Sigmoid colon (tissue), 4 donors: ENCODE data around the gene GRB7.
"Not testable (repeated sequence)": the region's sequence is repeated elsewhere in the genome, so short reads cannot be mapped to it uniquely, and the experiment has no call there.

Experiments
- CTCF ChIP-seq, 4 experiments: fragments of 450-650 bp in 3 of 4; fragments of 200-600 bp in 1 of 4; IDR thresholded peaks; one replicate each; pipeline ENCODE4 v1.5.1; 2016 to 2019; ENCODE audit warnings: antibody characterized with exemption in 4 of 4, mild to moderate bottlenecking in 3 of 4, moderate library complexity in 2 of 4
- EP300 ChIP-seq, 4 donors: sonication (generic); formaldehyde crosslinking; IDR thresholded peaks; one replicate each; pipeline ENCODE4 v1.6.1; 2017; ENCODE audit warnings: antibody characterized with exemption in 4 of 4

GRCh38 chr17:39764171-39764570 is 26.4 kb downstream of the GRB7 start:
- TF ChIP-seq CTCF, EP300 (IDR thresholded peaks at IDR 0.05): not testable (repeated sequence)
